Suppressor macrophage treated with lipopolysaccharide for 4 hours (primary cell): Measurements from ENCODE around the gene ITGB1.

Source experiments
- DNase-seq: peaks from one replicate; pipeline ENCODE4 v3.0.0-alpha.2; 2020

ITGB1 gene

GRCh38 chr10:32882076-32882475 lies 76.0 kb downstream of the ITGB1 start:
- DNase-seq: no peak

- no peak for DNase-seq
Measured at GRCh38 chr10:32878646-32879045, 79.4 kb downstream of the ITGB1 start.

- no peak for DNase-seq
Measured at GRCh38 chr10:32877915-32878314, 80.1 kb downstream of the ITGB1 start.

GRCh38 chr10:32865170-32865569 lies 92.9 kb downstream of the ITGB1 start:
- DNase-seq: no peak

GRCh38 chr10:32854435-32854834 lies 103.6 kb downstream of the ITGB1 start:
- DNase-seq: no peak

- DNase-seq: no peak
Measured at GRCh38 chr10:32851301-32851700, 106.7 kb downstream of the ITGB1 start.
